Skin of body (tissue), 2 donors: Measurements from ENCODE around the gene PCCA. TPM values are rescaled to one million over a fixed set of nuclear protein-coding genes. Genes with fewer than 3 reads are reported as not detected.

Experiments
- small RNA-seq: library from RNA; depleted of rRNA; stranded (forward); fragments of <200 nt; gene quantifications from one replicate; pipeline ENCODE3, GENCODE V24; 2014; ENCODE audit warnings: low replicate concordance
- total RNA-seq: library from RNA; depleted of rRNA; stranded (reverse); fragments of >200 nt; gene quantifications from one replicate; pipeline ENCODE4 v1.2.3, GENCODE V29; 2014

PCCA gene
- total RNA-seq, 1 donor from 2014 or later, result 124 TPM

Small RNA genes within 50 kb of the gene (small RNA-seq; reads per million reads assigned to genes)
- not detected for gene AL356575.1

Other genes starting within 250 kb of the PCCA start
- gene ZIC5, start 117.3 kb upstream of the PCCA start, total RNA-seq, result not detected
- gene ZIC2, start 107.3 kb upstream of the PCCA start, total RNA-seq, result 0.10 TPM